IPS-11a (cell line): ENCODE measurements around the gene NELL2.
"Not testable (repeated sequence)": the region's sequence is repeated elsewhere in the genome, so short reads cannot be mapped to it uniquely, and the experiment has no call there.

ENCODE experiments used
- H3K4me3 ChIP-seq: one replicate; pipeline ENCODE4 v1.5.1; 2013; ENCODE audit warnings: low read depth, low read length, control low read depth

The NELL2 gene

GRCh38 chr12:44779766-44780165, 96.3 kb downstream of the NELL2 start:
- H3K4me3 ChIP-seq = no peak overlapping the region

- H3K4me3 ChIP-seq = no peak overlapping the region
Measured at GRCh38 chr12:44778863-44779262, 97.3 kb downstream of the NELL2 start.

- H3K4me3 ChIP-seq = no peak overlapping the region
Measured at GRCh38 chr12:44777044-44777443, 99.1 kb downstream of the NELL2 start.

- no peak overlapping the region for H3K4me3 ChIP-seq
Measured at GRCh38 chr12:44775901-44776300, 100.2 kb downstream of the NELL2 start.

GRCh38 chr12:44774815-44775411, 101.2 kb downstream of the NELL2 start:
- no peak overlapping the region for H3K4me3 ChIP-seq

GRCh38 chr12:44771485-44772021, 104.6 kb downstream of the NELL2 start:
- H3K4me3 ChIP-seq = no peak overlapping the region

GRCh38 chr12:44765796-44766195, 110.3 kb downstream of the NELL2 start:
- H3K4me3 ChIP-seq = no peak overlapping the region

DNA sequence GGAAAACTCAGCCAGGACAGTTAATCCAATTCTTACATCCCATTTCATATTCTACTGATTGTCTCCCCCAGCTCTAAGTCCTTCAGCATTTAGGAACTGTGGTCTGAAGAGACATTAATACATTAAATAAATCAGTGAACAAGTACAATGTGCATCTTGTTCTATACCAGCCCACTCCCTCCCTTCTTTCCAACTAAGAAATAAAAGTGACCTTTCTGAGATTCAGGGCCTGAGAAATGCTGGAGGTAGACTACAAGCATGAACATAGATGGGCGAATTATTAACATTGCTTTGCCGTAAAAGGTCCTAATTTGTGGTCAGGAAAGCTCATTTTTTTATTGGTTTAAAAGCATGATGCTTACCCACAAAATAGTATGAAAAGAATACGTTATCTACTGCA, 113.1 kb downstream of the NELL2 start:
- no peak overlapping the region for H3K4me3 ChIP-seq

GRCh38 chr12:44759289-44759688, 116.8 kb downstream of the NELL2 start:
- H3K4me3 ChIP-seq = no peak overlapping the region

DNA sequence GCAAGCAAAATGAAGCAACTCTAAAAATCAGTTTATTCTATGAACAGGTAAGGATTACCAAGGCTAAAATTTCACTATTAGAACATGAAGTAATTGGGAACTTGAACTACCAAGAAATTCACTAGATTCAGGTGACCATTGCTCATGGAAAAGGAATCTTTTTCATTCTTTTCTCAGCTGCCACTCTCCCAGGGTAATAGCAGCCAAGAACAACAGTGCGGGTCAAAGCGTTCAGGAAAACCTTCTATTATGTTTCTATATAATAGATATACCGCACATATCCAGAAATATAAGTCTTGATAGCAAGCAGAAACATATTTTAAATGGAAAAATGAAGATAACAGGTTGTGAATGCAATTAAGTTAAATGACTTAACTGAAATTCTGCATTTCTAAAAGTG, 125.6 kb downstream of the NELL2 start:
- H3K4me3 ChIP-seq = no peak overlapping the region

DNA sequence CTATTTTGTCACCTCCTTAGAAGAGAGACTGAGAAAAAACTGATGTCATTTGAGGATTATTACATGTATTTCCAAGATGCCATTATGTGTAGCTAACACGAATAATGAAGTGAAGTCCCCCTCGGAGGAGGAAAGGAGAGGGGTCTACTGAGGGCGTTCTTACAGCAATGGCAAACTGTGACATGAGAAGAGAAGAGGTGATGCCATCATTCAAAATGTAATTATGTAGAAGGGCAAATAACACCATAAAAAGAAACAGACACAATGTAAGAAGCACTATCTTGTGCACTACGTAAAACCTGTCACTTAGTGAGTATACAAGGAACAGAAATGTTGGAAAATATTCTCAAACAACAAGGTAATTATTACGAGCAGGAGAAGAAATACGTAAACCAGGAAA, 126.5 kb downstream of the NELL2 start:
- H3K4me3 ChIP-seq = no peak overlapping the region

GRCh38 chr12:44748950-44749468, 127.1 kb downstream of the NELL2 start:
- H3K4me3 ChIP-seq = no peak overlapping the region

- not testable (repeated sequence) for H3K4me3 ChIP-seq
Measured at GRCh38 chr12:44741292-44741980, 134.7 kb downstream of the NELL2 start.

DNA sequence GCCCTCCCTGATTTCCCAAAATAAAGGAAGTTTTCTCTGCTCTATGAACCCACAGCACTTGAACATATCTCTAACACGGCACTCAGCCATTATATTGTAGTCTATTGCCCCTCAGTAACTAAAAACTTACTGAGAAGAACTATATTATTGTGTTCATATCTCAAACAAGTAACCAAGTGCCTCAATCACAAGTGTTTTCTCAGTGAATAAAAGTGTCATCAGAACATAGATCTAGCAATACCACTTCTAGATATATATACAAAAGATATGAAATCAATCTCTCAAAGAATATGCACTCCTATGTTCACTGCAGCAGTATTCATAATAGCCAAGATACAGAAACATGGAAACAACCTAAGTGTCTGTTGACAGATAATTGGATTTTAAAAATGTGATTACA, 138.1 kb downstream of the NELL2 start:
- no peak overlapping the region for H3K4me3 ChIP-seq

GRCh38 chr12:44728566-44728965, 147.5 kb downstream of the NELL2 start:
- no peak overlapping the region for H3K4me3 ChIP-seq

GRCh38 chr12:44720265-44720664, 155.8 kb downstream of the NELL2 start:
- no peak overlapping the region for H3K4me3 ChIP-seq

GRCh38 chr12:44717612-44718011, 158.5 kb downstream of the NELL2 start:
- no peak overlapping the region for H3K4me3 ChIP-seq

- no peak overlapping the region for H3K4me3 ChIP-seq
Measured at GRCh38 chr12:44716711-44717110, 159.4 kb downstream of the NELL2 start.

GRCh38 chr12:44711736-44712135, 164.4 kb downstream of the NELL2 start:
- no peak overlapping the region for H3K4me3 ChIP-seq

DNA sequence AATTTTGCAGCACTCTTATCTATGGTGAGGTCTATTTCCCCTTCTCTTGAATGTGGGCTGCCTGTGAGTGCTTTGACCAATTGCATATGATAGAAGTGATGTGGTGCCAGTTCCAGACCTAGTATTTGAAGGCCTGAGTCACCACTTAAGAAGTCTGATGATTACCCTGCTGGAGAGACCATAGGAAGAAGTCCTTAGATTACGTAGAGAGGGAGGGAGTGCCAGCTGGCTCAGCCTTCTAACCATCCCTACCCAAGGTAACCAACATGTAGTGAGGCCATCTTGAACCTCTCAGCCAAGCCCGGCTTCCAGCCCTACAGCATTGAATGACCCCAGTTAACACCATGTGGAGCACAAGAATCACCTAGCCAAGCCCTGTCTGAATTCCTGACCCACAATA, 166.9 kb downstream of the NELL2 start:
- H3K4me3 ChIP-seq = no peak overlapping the region

DNA sequence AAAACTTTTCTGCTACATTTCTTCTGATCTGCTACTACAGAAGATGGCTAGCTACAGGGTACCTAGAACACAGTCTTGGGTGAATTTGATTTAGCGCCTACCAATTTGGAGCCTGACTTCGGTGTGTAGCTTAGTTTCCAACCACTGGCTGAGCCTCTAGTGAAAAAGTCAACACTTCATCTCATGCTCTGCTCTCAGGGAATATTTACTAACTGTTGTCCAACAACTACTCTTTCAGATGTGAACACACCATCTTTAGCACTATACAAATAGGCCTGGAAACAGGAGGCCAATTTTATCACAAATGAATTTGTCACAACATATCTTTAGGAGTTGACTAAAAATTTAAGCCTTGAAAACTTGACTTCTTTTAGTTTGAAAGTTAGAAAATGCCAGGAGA, 167.9 kb downstream of the NELL2 start:
- no peak overlapping the region for H3K4me3 ChIP-seq

DNA sequence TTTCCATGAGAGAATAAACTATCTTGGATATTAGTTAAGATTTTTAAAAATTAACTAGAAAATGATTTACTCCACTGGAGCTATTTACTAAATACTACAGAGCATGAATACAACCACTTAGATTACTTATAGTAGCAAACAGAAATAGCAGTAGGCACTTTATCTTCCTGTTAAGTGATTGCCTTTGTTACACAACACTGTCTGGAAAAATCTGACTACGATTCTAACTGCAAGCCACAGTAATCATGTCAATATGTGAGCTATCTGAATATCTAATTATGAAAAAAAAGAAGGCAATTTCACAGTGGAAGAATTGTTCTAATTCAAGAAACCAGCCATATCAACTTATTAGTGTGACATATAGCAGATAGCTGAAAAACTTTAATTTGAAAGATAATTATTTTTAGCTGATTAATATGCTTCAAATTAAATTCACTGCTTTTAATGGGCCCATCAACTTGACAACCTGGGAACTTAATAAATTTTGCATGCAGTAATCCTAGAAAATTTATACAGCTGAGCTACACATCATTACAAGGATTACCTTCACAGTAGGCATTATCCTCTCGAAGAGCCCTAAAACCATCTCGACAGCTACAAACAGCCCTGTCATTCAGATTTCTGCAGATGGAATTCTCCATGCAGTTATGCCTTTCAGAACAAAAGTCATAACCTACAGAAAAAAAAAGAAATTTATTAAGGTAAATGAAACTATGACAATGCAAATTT, 172.8 kb downstream of the NELL2 start:
- H3K4me3 ChIP-seq = no peak overlapping the region
